Measurements from ENCODE around the gene APOL1. TPM values are rescaled to one million over a fixed set of nuclear protein-coding genes. Genes with fewer than 3 reads are reported as not detected.
"Not testable (repeated sequence)": the region's sequence is repeated elsewhere in the genome, so short reads cannot be mapped to it uniquely, and the experiment has no call there.

APOL1 gene
- total RNA-seq, 6 donors from 2014 or later = 31.9 to 90.5 (median 52.0) TPM

GRCh38 chr22:36263886-36264664 is 11.1 kb downstream of the APOL1 start:
- not testable (repeated sequence) for H3K4me3 ChIP-seq; H3K27ac ChIP-seq; H3K27me3 ChIP-seq; ATAC-seq (ENCODE audit: low FRiP score in 2 of 2); DNase-seq; H3K9me3 ChIP-seq; H3K4me1 ChIP-seq
- WGBS, 2 donors = 88 to 91% methylated on average over 7 of the region's 7 CpGs
- H3K36me3 ChIP-seq = peaks cover 8 to 74% (median 34%) of the 10 kb centered on the region in 4 donors

DNA sequence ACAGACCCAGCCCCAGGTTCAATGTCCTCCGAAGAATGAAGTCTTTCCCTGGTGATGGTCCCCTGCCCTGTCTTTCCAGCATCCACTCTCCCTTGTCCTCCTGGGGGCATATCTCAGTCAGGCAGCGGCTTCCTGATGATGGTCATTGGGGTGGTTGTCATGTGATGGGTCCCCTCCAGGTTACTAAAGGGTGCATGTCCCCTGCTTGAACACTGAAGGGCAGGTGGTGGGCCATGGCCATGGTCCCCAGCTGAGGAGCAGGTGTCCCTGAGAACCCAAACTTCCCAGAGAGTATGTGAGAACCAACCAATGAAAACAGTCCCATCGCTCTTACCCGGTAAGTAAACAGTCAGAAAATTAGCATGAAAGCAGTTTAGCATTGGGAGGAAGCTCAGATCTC is 14.1 kb downstream of the APOL1 start:
- Histone ChIP-seq H3K9me3 (no peaks in the 10 kb centered on the region), H3K27ac (no peak overlapping the region), H3K36me3 (peaks cover 8 to 51% (median 29%) of the 10 kb centered on the region in 4 donors), H3K4me3 (no peak overlapping the region), H3K4me1 (no peaks in the 10 kb centered on the region), H3K27me3 (no peaks in the 10 kb centered on the region)
- 91 to 97% methylated on average over 4 of the region's 4 CpGs for WGBS, 2 donors
- TF ChIP-seq, protein P1, sequence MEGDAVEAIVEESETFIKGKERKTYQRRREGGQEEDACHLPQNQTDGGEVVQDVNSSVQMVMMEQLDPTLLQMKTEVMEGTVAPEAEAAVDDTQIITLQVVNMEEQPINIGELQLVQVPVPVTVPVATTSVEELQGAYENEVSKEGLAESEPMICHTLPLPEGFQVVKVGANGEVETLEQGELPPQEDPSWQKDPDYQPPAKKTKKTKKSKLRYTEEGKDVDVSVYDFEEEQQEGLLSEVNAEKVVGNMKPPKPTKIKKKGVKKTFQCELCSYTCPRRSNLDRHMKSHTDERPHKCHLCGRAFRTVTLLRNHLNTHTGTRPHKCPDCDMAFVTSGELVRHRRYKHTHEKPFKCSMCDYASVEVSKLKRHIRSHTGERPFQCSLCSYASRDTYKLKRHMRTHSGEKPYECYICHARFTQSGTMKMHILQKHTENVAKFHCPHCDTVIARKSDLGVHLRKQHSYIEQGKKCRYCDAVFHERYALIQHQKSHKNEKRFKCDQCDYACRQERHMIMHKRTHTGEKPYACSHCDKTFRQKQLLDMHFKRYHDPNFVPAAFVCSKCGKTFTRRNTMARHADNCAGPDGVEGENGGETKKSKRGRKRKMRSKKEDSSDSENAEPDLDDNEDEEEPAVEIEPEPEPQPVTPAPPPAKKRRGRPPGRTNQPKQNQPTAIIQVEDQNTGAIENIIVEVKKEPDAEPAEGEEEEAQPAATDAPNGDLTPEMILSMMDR (IDR thresholded peaks at IDR 0.05) = no peak
- no peak for TF ChIP-seq POLR2AphosphoS5 (IDR thresholded peaks at IDR 0.05)
- no peak for TF ChIP-seq POLR2A (IDR thresholded peaks at IDR 0.05)
- no peak for TF ChIP-seq EP300 (IDR thresholded peaks at IDR 0.05)
- no peak for DNase-seq
- no peak for ATAC-seq (ENCODE audit: low FRiP score in 2 of 2)

DNA sequence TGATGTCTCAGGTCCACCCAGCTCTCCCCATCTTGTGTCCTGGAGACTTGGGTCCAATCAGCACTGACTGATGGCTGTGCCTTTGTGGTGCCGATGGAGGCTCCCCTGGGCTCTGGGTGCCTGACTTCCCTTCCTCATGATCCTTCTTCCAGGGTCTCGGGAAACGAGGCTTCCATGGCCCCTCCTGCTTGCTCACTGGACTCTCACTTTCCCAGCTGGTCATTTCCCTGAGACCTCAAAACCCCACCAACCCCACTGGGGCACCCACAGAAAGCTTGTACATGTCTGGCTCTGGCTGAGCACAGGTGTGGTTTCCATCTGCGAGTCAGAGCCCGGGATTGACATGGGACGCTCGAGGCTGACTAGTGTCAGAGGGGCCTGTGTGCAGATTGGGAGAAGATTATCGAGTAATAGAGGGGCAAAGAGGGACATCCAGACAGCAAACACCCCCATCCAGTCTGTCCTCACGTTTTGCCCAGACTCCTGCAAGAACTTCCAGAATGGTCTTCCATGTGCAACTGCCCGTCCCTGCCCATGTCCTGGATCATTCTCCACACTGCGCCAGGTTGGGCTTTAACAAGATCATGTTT is 15.1 kb downstream of the APOL1 start:
- WGBS, 2 donors = 93 to 94% methylated on average over 10 to 11 of the region's 11 CpGs
- Histone ChIP-seq H3K36me3 (peaks cover 8 to 41% (median 24%) of the 10 kb centered on the region in 4 donors), H3K9me3 (no peaks in the 10 kb centered on the region), H3K4me1 (no peaks in the 10 kb centered on the region), H3K27me3 (no peaks in the 10 kb centered on the region), H3K4me3 (no peak overlapping the region), H3K27ac (no peak overlapping the region)
- TF ChIP-seq POLR2A (IDR thresholded peaks at IDR 0.05) (no peak), POLR2AphosphoS5 (IDR thresholded peaks at IDR 0.05) (no peak), EP300 (IDR thresholded peaks at IDR 0.05) (no peak)
- TF ChIP-seq, protein P1 (IDR thresholded peaks at IDR 0.05) = no peak
- DNase-seq (no peak), ATAC-seq (ENCODE audit: low FRiP score in 2 of 2) (no peak)

GRCh38 chr22:36271231-36271630 is 18.3 kb downstream of the APOL1 start:
- H3K4me1 ChIP-seq; H3K9me3 ChIP-seq; DNase-seq; H3K36me3 ChIP-seq; H3K27ac ChIP-seq; H3K27me3 ChIP-seq; ATAC-seq (ENCODE audit: low FRiP score in 2 of 2); H3K4me3 ChIP-seq: not testable (repeated sequence)
- WGBS, 2 donors = 53% methylated on average over 7 of the region's 7 CpGs; no CpG with 5 or more reads in 1 of the 2 donors

DNA sequence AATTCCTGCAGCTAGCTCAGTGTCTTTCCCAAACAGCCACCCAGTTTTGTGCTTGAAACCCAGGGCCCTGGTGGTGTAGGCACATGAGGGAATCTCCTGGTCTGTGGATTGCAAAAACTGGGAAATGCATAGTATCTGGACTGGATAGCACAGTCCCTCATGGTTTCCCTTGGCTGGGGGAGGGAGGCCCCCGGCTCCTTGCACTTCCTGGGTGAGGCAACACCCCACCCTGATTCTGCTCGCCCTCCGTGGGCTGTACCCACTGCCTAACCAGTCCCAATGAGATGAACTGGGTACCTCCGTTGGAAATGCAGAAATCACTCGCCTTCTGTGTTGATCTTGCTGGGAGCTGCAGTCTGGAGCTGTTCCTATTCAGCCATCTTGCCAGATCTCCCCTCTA is 19.0 kb downstream of the APOL1 start:
- 81 to 86% methylated on average over 5 of the region's 5 CpGs for WGBS, 2 donors
- H3K4me3 ChIP-seq = not testable (repeated sequence)

DNA sequence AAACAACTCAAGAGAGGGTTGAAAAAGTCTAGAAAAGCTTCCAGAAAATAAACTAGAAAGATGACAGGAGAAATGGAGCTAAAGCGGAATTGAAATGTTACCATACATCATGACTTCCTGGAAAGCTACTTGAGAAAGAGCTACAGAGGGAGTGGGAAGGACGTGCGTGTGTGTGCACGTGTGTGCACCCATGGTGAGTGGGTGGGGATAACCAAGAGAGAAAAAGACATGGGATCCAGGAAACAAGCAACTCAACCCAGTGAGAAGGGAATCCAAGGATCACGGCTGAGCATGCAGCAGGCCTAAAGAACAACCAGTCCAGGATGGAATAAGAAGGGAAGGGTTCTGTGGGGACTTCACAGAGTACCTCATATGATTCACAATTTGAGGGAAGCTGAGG is 21.6 kb downstream of the APOL1 start:
- peaks cover 0 to 7% (median 0%) of the 10 kb centered on the region in 4 donors for H3K36me3 ChIP-seq
- DNase-seq (no peak), ATAC-seq (ENCODE audit: low FRiP score in 2 of 2) (peak in 1 of 2 donors; percentile 23)
- no peaks in the 10 kb centered on the region for H3K27me3 ChIP-seq
- H3K4me3 ChIP-seq = no peak overlapping the region
- no peaks in the 10 kb centered on the region for H3K9me3 ChIP-seq
- TF ChIP-seq POLR2A (IDR thresholded peaks at IDR 0.05) = no peak
- peak in 1 of 2 donors; percentile 13 for TF ChIP-seq POLR2AphosphoS5 (IDR thresholded peaks at IDR 0.05)
- peak in 1 of 4 donors; percentile 16 for TF ChIP-seq EP300 (IDR thresholded peaks at IDR 0.05)
- TF ChIP-seq, protein P1 (IDR thresholded peaks at IDR 0.05) = no peak
- WGBS, 2 donors = 66 to 69% methylated on average over 5 of the region's 5 CpGs
- peaks cover 6 to 15% (median 12%) of the 10 kb centered on the region in 4 donors for H3K4me1 ChIP-seq
- no peak overlapping the region for H3K27ac ChIP-seq

More for the DNA sequence above, 19.0 kb downstream of the APOL1 start:
- H3K4me1 ChIP-seq; H3K9me3 ChIP-seq; ATAC-seq (ENCODE audit: low FRiP score in 2 of 2); DNase-seq; H3K27ac ChIP-seq; H3K27me3 ChIP-seq; H3K36me3 ChIP-seq: not testable (repeated sequence)

Measured in upper lobe of left lung (tissue), 6 donors.